Fibroblast of upper back skin (primary cell): ENCODE measurements around the gene ACAN.

Experiments
- DNase-seq: peaks from one replicate; pipeline ENCODE4 v3.0.0-alpha.2; 2013

The ACAN gene

DNA sequence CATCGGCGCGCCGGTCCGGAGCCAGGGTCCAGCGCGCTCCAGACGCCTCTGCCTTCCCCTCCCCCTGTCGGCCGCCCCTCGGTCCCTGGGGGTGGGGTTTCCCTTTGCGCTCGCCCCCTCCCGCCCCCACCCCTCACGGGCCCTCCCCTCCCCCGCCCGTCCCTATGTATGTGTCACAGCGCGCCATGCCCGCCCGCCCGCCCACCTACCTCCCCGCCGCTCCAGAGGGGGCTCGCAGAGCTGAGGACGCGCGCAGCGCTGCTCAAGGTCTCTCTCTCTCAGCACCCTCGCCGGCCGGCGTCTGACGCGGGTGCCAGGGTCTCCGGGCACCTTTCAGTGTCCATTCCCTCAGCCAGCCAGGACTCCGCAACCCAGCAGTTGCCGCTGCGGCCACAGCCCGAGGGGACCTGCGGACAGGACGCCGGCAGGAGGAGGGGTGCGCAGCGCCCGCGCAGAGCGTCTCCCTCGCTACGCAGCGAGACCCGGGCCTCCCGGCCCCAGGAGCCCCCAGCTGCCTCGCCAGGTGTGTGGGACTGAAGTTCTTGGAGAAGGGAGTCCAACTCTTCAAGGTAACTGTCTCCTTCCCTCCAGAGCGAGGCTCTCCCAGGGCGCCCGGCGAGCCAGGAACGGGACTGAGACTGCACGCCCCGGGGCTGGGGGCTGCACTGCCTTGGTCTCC is at the start of gene ACAN:
Gene ACAN, plus strand, starts transcription at position 196 of the 679 bp plus-strand sequence. CDS start 32,771 bp downstream, outside the sequence.
- no peak for DNase-seq

DNA sequence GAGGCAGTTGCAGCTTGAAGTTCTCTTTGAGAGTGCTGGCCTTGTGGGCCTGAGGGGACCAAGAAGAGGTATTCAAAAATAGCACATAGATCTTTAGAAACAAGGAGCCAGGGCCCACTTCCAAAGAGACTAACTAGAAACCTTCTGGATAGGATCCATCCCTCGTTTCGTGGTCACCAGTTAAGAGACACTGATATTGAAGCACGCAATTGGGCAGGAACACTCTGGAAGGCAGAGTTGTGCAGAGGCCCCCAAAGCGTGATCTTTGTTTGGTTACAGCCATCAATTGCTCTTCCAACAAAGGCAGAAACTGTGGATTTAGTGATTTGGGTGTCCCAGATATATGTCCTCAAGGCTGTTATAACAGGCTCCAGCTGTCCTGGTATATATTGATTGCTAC is 46.7 kb upstream of the ACAN start:
- no peak for DNase-seq

DNA sequence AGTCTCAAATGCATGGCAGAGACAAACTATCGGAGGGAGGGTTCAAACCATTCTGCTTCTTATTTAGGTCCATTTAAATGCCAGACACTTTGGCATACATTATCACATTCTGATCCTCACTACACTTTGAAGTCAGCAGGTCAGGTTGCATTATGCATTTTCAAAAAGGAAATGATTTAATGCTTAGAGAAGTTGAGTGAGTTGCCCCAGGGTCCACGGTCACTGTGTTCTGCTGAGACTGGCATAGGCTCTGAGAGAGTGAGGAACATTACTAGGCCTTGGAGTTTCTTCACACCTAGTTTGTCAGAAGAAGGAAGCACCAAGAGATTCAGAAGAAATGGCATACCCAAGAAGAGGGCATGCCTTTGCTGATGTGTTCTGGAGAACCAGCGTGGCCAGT is 46.3 kb upstream of the ACAN start:
- no peak for DNase-seq

DNA sequence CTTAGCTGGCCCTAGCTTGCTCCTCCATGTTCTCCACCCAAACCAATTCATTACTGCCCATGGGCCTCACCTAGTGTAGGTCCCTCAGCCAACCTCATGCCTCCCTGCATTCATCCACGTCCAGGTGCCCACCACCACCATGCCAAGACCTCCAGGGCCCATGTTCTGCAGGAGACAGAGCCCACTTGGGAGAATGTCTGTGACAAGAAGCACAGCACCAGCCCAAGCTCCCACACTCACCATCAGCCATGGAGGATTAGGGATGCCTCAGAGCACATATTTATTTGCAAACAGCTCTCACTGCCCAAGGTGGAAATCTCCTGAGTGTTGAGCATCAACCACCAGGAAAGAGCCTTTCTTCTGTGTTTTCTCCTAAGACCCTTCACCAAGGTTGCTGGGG is 43.4 kb upstream of the ACAN start:
- DNase-seq, result no peak

DNA sequence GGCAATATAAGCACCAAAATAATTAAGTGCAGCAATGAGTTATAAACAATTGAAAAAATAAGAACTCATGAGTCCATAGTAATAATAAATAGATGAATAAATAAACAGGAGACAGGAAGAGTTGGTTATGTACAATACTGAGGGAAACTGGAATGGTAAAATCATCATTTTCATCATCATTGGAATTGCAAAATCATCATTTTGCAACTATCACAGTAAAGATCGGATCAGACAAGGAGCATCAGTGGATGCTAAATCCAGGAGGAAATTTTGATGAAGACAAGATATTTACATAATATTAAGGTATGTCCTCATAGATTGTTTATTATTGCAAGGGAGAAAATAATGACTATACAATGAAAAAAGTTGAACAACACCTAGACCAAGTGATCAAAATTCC is 38.8 kb upstream of the ACAN start:
- no peak for DNase-seq

DNA sequence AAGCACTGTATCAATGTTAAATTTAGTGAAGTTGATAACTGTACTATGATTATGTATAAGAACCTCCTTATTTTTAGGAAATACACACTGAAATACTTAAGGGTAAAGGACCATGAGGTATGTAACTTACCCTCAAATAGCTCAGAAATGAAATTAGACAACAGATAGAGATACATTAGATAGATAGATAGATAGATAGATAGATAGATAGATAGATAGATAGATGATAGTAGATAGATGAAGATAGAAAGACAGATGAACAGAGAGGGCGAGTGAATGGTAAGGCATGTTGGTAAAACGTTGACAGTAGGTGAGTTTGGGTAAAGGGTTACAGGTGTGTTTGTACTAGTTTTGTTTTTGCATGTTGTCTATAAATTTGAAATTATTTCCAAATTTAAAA is 38.0 kb upstream of the ACAN start:
- DNase-seq, result no peak

DNA sequence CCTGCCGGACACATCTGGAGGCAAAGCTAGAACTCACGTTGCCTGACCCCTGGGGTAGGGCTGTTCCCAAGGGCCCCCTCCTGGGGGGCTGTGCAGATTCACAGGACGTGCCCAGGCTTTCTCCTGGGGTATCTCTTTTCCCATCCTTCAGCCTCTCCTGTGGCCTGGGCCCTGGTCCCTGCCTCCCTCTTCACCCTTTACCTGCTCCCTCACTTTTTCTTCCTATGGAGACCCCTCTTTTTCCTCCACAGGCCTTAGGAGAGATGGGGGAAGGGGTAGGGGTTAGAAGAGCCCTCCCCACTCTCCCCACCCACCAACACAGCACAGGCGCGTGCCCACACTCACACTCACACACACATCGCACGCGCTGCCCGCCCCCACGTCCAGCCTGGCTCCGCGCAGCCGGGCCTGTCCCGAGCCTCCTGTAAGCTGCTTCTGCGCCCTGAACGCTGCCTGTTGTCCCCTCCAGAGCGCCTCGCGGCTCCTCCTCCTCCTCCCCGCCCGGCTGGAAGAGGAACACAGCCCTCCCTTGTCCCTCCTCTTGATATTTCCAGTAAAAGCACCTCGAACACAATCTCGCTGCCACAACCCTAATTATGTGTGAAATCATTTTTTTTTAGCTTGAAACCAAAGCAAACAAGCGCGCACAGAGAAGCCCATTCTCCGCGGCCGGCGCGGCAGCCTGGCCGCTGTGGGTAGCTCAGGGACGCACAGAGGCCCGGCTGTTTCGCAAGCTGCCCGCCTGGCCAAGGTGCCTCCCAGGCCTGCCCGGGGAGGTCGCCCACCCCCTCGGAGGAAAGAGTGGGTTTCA is 33.9 kb upstream of the ACAN start:
- peak; percentile 13 for DNase-seq

DNA sequence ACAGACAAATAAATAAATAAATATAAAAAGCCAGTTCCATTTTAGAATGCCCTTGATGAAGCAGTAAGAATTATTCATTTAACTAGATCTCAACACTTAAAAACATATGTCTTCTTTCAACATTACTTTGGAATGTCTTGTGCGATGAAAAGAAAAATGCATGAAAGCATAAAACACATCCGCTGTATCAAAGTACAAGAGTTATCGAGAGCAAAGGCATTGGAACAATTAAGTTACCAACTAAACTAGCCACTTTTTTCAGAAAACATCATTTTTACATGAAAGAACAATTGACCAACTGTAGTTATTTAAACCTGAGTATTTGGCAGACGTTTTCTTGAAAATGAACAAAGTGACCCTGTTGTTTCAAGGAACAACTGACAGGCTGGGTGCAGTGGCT is 27.5 kb upstream of the ACAN start:
- no peak for DNase-seq

DNA sequence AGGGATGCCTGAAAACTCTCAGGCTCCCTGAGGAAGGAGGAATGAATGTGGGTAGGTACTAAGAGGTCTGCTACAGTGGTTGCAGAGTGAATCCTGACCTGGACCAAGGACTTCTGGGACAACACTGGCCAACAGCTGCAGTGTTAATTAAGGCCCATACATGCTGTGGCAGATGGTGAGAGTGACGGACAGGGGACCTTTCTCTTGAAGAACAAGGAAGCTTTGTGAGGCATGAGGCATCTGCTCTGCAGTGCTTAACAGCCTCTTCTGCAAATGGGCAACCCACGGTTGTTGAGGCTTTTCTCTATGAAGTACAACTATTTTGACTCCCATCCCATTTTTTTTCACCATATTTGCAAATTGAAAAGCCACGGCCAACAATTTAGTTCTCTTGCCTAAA is 26.6 kb upstream of the ACAN start:
- DNase-seq, result no peak

DNA sequence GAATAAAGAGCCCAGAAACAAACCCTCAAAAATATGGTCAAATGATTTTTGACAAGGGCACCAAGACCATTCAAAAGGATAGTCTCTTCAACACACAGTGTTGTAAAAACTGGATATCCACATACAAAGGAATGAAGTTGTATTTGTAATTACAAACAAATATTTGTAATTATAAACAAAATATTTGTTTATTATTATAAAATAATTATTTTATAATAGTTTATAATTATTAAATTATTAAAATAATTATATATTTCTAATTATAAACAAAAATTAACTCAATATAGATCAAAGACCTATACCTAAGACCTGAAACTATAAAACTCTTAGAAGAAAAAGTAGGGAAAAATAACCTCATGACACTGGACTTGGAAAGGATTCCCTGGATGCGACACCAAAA is 23.3 kb upstream of the ACAN start:
- no peak for DNase-seq

DNA sequence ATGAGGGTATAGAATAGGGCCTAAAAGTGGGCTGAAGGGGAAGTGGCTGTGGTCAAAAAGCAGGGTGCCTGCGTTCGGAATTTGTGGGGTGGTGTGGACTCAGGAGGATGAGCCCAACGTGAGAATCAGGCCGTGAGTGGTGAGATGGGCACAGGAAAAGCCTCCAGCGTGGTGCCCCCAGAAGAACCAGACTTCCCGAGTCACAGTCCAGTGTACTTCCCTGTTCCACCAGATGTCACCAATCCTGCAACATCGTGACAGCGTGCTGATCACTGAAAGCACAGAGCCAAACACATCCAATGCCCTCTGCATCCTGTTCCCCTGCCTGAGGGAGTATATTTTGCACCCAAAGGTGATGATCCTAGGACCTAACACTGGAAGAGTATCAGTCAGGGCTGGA is 20.8 kb upstream of the ACAN start:
- DNase-seq, result no peak

DNA sequence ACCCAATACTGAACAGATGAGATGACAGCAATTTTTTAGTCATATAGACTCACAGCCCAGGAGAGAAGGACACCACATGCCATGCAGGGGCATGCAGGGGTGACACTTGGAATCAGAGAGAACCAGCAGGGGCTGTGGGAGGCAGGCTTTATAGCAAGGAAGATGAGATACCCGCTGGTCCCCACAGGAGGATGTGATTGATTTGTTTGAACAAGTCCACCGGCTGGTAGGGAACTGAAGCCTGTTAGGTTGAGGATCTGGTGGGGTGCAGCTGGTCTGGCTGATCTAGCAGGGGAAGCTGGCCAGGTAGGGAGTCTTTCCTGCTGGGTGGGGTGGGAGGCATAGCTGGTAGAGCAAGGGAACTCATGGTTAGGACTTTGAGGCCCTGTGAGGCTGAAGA is 18.0 kb upstream of the ACAN start:
- no peak for DNase-seq

DNA sequence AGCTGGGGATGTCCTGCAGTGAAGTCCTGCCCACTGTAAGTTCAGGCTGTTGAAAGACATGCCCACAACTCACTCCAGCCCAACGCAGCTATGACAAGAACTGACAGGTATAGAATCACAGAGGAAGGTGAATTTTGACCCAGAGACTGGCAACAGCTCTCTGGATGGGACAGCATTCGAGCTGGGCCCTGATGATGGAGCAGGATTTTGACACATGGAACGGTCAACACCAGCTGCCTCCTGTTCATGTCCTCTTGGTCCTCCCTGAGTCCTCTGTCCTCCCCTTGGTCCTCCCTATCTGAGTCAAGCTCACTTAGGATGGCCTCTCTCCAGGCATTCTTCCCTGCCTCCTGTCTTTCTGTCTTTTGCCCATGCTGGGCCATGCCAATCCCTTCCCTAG is 15.2 kb upstream of the ACAN start:
- no peak for DNase-seq

DNA sequence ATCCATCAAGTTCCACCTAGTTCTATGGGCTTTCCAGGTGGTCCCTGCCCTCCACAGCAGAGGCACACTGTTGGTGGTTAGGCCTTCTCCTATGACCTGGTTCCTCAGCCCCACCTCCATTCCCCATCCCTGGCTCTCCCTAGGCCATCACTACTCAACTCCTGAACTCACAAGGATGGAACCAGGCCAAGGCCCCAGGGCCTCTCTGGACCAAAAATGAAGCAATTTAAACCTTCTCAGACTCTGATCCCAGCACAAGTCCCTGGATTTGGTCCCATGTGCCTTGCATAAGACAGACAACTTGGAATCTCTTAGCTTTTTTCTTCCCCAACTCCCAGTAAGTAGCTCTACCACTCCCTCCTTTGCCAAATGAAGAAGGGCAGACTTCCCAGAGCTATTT is 14.4 kb upstream of the ACAN start:
- no peak for DNase-seq

DNA sequence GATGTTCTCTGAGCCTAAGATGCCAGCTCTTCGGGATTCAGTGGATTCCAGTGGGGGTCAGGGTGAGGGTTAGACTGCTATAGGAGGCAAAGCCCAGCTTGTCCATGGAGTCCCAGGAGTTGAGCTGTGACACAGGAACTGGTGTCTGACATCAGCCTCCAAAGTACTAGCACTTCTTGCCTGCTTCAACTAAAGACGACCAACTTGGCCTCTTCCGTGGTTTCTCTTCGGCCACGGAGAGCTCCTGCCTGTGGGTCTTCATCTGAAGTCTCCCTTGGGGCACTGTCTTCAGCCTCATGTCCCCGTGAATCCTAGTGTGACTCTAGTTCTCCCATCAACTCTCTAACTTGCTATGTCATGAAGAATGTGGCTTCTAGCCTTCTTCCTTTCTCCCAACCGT is 12.8 kb upstream of the ACAN start:
- no peak for DNase-seq

DNA sequence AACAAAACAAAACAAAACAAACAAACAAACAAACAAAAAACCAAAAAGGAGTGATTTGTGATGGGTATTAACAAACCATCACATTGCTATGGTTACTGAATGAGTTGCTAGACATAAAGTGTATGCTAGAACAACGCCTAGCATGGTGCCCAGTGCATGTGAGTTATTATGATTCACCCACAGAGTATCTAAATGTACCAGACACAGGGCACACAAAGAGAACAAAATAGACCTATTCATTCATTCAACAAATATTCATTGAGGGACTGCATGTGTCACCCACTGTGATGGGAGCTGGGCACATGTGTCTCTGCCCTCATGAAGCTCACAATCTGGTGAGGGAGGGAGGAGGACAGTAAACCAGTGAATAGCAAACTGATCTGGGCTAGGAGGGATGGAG is 11.6 kb upstream of the ACAN start:
- no peak for DNase-seq

DNA sequence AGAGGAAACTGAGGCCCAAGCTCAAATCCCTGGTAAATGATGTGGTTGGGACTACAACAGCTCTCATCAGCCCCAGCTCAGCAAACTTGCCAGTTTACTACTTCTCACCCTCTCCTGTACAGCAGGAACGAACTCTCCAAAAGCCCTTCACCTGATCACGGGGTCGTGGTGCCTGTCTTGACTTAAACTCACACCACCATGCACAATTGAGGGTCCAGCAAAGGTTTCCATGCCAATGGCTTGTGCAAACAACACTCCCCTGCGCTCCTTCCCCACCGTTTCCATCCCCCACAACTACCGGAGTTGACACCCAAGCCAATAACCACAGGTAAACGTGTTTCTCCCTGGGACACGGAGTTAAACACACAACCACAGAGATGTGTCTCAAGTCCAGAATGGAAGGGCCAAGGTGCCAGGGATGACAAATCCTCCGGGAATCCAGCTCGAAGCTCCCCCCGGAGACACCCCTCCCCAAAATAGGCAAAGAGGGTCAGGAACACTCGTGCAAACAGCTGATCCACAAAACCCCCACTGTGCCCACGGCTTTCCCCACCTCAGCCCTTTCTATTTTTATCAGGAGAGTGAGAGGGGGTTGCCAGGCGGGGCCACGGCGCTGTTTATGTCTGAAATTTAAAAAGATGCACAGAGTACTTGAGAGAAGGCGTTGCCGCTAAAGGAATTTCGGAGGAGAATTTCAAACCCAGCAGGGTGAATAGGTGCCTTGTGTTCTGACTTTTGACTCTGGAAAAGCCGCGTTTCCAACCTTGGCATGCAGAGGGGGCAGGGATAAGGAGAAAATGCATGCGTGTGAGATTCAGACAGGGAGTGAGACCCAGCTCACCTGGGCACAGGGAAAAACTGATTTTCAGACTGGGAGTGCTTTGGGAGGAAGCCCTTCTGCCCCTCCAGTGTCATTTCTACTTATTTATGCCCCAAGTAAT is 10.6 kb upstream of the ACAN start:
- no peak for DNase-seq

DNA sequence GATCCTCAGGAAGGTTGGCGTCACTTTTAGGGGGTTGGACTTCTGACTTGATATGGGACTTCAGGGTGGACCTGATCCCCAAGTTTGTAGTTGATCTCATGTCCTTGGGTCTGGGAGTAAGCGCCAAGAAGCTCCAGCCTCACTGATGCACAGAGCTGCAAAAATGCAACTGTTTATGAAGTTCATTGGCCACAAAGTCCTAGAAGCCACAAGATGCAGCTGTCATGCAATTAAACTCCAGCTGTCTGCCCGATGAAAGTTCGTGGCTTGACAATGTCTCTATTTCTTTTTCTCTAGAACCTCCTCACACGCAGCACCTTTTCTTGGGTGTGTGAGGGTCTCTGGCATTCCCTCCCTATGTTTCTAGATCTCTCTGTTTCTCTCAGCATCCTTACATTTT is 9.2 kb upstream of the ACAN start:
- no peak for DNase-seq

DNA sequence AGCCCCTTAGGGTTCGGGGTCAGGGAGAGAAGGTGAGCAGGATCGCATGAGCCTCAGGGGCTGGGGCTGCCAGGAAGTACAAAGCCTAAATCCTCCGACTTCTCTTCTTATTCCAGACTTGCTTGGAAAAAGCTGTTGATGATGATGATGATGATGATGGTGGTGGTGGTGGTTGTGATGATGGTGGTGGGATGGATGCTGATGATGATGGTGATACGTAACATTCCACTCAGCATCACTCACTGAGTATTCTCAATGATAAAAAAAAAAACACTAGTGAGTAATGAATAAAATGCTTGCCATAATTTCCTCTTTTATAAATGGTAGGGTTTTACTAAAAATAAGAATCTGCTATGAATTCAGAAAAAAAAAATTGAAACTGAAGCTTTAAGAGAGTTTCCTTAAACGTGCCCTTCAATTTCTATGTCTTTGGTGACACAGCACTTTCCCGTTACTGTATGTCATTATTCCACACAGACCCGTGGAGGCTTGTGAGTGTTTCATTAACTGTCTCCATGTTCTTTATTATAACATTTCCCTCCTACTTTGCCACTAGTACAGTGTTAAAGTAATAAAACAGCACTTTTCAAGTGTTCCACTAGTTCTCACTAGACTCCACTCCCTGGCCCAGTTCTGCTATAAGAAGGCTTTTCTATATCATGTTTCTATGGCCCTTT is 5.4 kb upstream of the ACAN start:
- DNase-seq, result no peak

DNA sequence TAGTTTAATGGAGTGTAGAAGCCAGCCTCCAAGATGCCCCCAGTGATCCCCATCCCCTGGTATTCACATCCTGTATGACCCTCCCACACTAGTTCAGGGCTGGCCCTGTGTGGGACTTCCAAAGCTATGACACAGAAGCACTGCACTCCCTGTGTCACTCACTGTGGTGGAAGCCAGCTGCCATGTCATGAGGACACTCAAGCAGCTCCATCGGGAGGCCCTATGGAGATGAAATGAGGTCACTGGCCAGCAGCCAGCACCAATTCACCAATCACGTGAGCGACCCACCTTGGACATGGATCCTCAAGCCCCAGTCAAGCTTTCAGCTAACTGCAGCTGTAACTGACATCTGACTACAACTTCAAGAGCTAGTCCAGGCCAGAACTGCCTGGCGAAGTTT is 3.9 kb upstream of the ACAN start:
- no peak for DNase-seq

DNA sequence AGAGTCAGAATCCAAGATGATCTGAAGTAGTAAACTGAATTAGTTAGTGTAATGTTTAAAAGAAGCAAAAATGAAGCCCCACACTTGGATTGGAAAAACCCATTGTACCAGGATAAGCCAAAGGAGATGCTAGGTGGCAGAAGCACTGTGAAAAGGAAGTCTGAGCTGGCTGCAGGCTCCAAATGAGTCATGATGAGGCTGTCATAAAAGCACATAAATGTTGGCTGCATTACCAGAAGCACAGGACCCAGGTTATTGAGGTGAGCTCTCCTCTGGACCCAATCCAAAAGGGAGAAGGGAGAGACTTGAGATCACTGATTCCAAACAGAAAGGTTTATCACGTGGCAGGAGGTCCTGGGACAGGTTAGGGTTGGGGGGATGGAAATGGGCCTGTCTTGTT is 3.2 kb upstream of the ACAN start:
- peak; percentile 56 for DNase-seq

DNA sequence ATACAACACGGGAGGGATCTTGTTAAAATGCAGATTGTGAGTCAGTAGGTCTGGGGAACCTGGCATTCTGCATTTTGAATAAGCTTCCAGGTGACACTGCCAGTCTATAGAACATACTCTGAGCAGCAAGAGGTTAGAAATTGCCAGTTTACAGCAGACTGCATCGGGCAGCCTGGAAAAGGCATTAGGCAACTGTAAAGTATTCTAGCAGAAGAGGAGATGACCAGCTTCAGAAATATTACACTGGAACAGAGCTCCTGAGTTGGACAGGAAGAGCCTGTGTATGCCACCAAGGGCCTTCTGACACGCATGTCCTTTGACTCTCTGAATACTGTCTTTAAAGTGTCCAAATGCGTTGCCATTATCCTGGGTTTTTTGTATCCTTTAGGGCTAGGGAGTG is 2.5 kb upstream of the ACAN start:
- no peak for DNase-seq
